CD14-positive monocyte (primary cell): Measurements from ENCODE around the gene RNF113B. TPM values are rescaled to one million over a fixed set of nuclear protein-coding genes. Genes with fewer than 3 reads are reported as not detected.

ENCODE experiments used
- DNase-seq, 3 donors: peaks; one replicate each; pipeline ENCODE4 v3.0.0-alpha.2; 2011 to 2022
- H2AFZ ChIP-seq: 2 replicates; pipeline ENCODE4 v1.6.0; 2012; ENCODE audit warnings: mild to moderate bottlenecking, low read depth, low read length, inconsistent platforms; ENCODE audit not compliant: insufficient read depth, poor library complexity, severe bottlenecking
- H3K27ac ChIP-seq, 2 donors: 1 replicate in 1 of 2; 2 replicates in 1 of 2; pipeline ENCODE4 v1.5.1; 2012 to 2013; ENCODE audit warnings: low read length in 2 of 2, control low read depth in 1 of 2, inconsistent platforms in 1 of 2, low read depth in 1 of 2, mild to moderate bottlenecking in 1 of 2
- H3K27me3 ChIP-seq, 2 donors: one replicate each; pipeline versions ENCODE4 v1.6.0 to v1.6.1; 2011 to 2013; ENCODE audit warnings: low read length in 2 of 2; ENCODE audit not compliant: control insufficient read depth in 2 of 2, insufficient read depth in 2 of 2
- H3K36me3 ChIP-seq, 2 donors: replicated peaks in 1 of 2; 1 replicate in 1 of 2; 2 replicates in 1 of 2; pipeline versions ENCODE4 v1.5.1 to v1.6.1; 2012 to 2013; ENCODE audit warnings: low read length in 2 of 2, control low read depth in 1 of 2, inconsistent platforms in 1 of 2, mild to moderate bottlenecking in 1 of 2; ENCODE audit not compliant: insufficient read depth in 2 of 2, control insufficient read depth in 1 of 2
- H3K4me1 ChIP-seq, 2 donors: 1 replicate in 1 of 2; 2 replicates in 1 of 2; pipeline versions ENCODE4 v1.5.1 to v1.6.1; 2012 to 2013; ENCODE audit warnings: low read length in 2 of 2, control low read depth in 1 of 2, inconsistent platforms in 1 of 2, mild to moderate bottlenecking in 1 of 2, moderate library complexity in 1 of 2; ENCODE audit not compliant: insufficient read depth in 2 of 2, control insufficient read depth in 1 of 2
- H3K4me2 ChIP-seq: replicated peaks from 2 replicates; pipeline ENCODE3; 2012; ENCODE audit warnings: low read length, moderate library complexity, mild to moderate bottlenecking; ENCODE audit not compliant: poor library complexity, severe bottlenecking; ENCODE audit errors: extremely low read depth
- H3K4me3 ChIP-seq, 3 experiments: fragments of 200-600 bp in 1 of 3; sonication (generic) in 1 of 3; replicated peaks in 1 of 3; 1 replicate in 2 of 3; 2 replicates in 1 of 3; pipeline ENCODE4 v1.5.1; 2011 to 2013; ENCODE audit warnings: low read length in 3 of 3, mild to moderate bottlenecking in 3 of 3, control low read depth in 2 of 3, low read depth in 2 of 3, inconsistent platforms in 1 of 3, moderate library complexity in 1 of 3
- H3K79me2 ChIP-seq: 2 replicates; pipeline ENCODE4 v1.6.0; 2012; ENCODE audit warnings: mild to moderate bottlenecking, control low read depth, inconsistent platforms, low read length, moderate library complexity; ENCODE audit not compliant: insufficient read depth
- H3K9ac ChIP-seq: 2 replicates; pipeline ENCODE4 v1.6.0; 2017; ENCODE audit warnings: low read length, mild to moderate bottlenecking; ENCODE audit not compliant: insufficient read depth, poor library complexity, severe bottlenecking
- H3K9me3 ChIP-seq, 2 donors: replicated peaks in 1 of 2; 1 replicate in 1 of 2; 2 replicates in 1 of 2; pipeline versions ENCODE4 v1.5.1 to v1.6.1; 2012 to 2013; ENCODE audit warnings: low read length in 2 of 2, control low read depth in 1 of 2; ENCODE audit not compliant: control insufficient read depth in 1 of 2, insufficient read depth in 1 of 2
- H4K20me1 ChIP-seq: 2 replicates; pipeline ENCODE4 v1.6.0; 2012; ENCODE audit warnings: mild to moderate bottlenecking, low read length, control low read depth, moderate library complexity; ENCODE audit not compliant: insufficient read depth
- H3K27ac Mint-ChIP-seq, 7 donors: one replicate each; pipeline ENCODE4 v1.8.0; 2020; ENCODE audit warnings: mild to moderate bottlenecking in 7 of 7, mixed read lengths in 7 of 7, moderate library complexity in 6 of 7, inconsistent platforms in 2 of 7
- H3K27me3 Mint-ChIP-seq, 3 donors: one replicate each; pipeline ENCODE4 v1.8.0; 2021 to 2022; ENCODE audit warnings: low read depth in 3 of 3, mild to moderate bottlenecking in 3 of 3, mixed read lengths in 3 of 3, moderate library complexity in 3 of 3, inconsistent platforms in 1 of 3
- H3K36me3 Mint-ChIP-seq, 2 donors: one replicate each; pipeline ENCODE4 v1.8.0; 2020; ENCODE audit warnings: mixed read lengths in 2 of 2, inconsistent platforms in 1 of 2, mild to moderate bottlenecking in 1 of 2
- H3K4me1 Mint-ChIP-seq: one replicate; pipeline ENCODE4 v1.8.0; 2020; ENCODE audit warnings: mild to moderate bottlenecking, mixed read lengths
- H3K4me3 Mint-ChIP-seq, 2 donors: one replicate each; pipeline ENCODE4 v1.8.0; 2020; ENCODE audit warnings: mild to moderate bottlenecking in 2 of 2, mixed read lengths in 2 of 2, moderate library complexity in 1 of 2
- H3K9me3 Mint-ChIP-seq, 7 donors: one replicate each; pipeline ENCODE4 v1.8.0; 2020 to 2022; ENCODE audit warnings: mixed read lengths in 7 of 7, mild to moderate bottlenecking in 6 of 7, moderate library complexity in 6 of 7, inconsistent platforms in 2 of 7
- CTCF ChIP-seq: fragments of 200-600 bp; IDR thresholded peaks from one replicate; pipeline ENCODE4 v1.8.0; 2022; ENCODE audit warnings: antibody characterized with exemption, mild to moderate bottlenecking
- WGBS: methylation state at CpG from one replicate; pipeline ENCODE4 v1.1.5; 2013; ENCODE audit warnings: missing lambda C conversion rate; ENCODE audit not compliant: insufficient coverage; 5-methylcytosine and 5-hydroxymethylcytosine counted together
- intact Hi-C, 2 donors: fragments of 100-400 bp; cut with micrococcal nuclease; formaldehyde crosslinking; loops; one replicate each; pipeline versions ENCODE4 v1.15.0 to v1.15.1; 2023
- polyA plus RNA-seq, 3 donors: library from polyadenylated mRNA; depleted of rRNA in 1 of 3; unstranded in 2 of 3; stranded (reverse) in 1 of 3; fragments of 300-500 nt in 2 of 3; fragments of >200 nt in 1 of 3; fragmentation: Illumina TruSeq in 2 of 3; gene quantifications; 1 replicate in 2 of 3; 2 replicates in 1 of 3; pipeline ENCODE4 v1.2.3, GENCODE V29; 2012 to 2021

The RNF113B gene
- polyA plus RNA-seq, 3 donors: not detected

GRCh38 chr13:98203646-98204326 is 26.7 kb upstream of the RNF113B start:
- no peaks in the 10 kb centered on the region for H3K27me3 ChIP-seq
- no peak for TF ChIP-seq CTCF
- H3K4me3 ChIP-seq: no peak overlapping the region
- peaks cover 8 to 28% (median 17%) of the 10 kb centered on the region in 7 donors for H3K9me3 Mint-ChIP-seq
- no peak overlapping the region for H3K27ac ChIP-seq
- no peak overlapping the region for H3K27ac Mint-ChIP-seq
- H3K36me3 ChIP-seq: no peaks in the 10 kb centered on the region
- no peaks in the 10 kb centered on the region for H3K4me1 Mint-ChIP-seq
- no peaks in the 10 kb centered on the region for H3K79me2 ChIP-seq
- no peaks in the 10 kb centered on the region for H4K20me1 ChIP-seq
- peaks cover 6 to 24% of the 10 kb centered on the region in 2 donors for H3K9me3 ChIP-seq
- H3K9ac ChIP-seq: no peak overlapping the region
- no peak for DNase-seq
- H2AFZ ChIP-seq: no peak overlapping the region
- H3K4me1 ChIP-seq: no peaks in the 10 kb centered on the region
- peaks cover 0 to 3% (median 2%) of the 10 kb centered on the region in 3 donors for H3K27me3 Mint-ChIP-seq
- no peak overlapping the region for H3K4me2 ChIP-seq
- intact Hi-C loops: no loop called here
- WGBS: 100% methylated on average over 1 of the region's 8 CpGs
- no peak overlapping the region for H3K4me3 Mint-ChIP-seq
- no peaks in the 10 kb centered on the region for H3K36me3 Mint-ChIP-seq

- WGBS: 90% methylated on average over 2 of the region's 6 CpGs
- Histone ChIP-seq H3K79me2 (no peaks in the 10 kb centered on the region), H4K20me1 (no peaks in the 10 kb centered on the region), H3K4me2 (no peak overlapping the region), H3K4me3 (no peak overlapping the region), H2AFZ (no peak overlapping the region), H3K9me3 (peaks cover 6 to 19% of the 10 kb centered on the region in 2 donors), H3K4me1 (no peaks in the 10 kb centered on the region), H3K27ac (no peak overlapping the region), H3K27me3 (no peaks in the 10 kb centered on the region), H3K9ac (no peak overlapping the region), H3K36me3 (no peaks in the 10 kb centered on the region)
- H3K4me1 Mint-ChIP-seq: no peaks in the 10 kb centered on the region
- intact Hi-C loops: no loop called here
- TF ChIP-seq CTCF: no peak
- no peak overlapping the region for H3K4me3 Mint-ChIP-seq
- no peak overlapping the region for H3K27ac Mint-ChIP-seq
- peaks cover 3 to 22% (median 14%) of the 10 kb centered on the region in 7 donors for H3K9me3 Mint-ChIP-seq
- no peaks in the 10 kb centered on the region for H3K36me3 Mint-ChIP-seq
- DNase-seq: no peak
- H3K27me3 Mint-ChIP-seq: peaks cover 0 to 5% (median 3%) of the 10 kb centered on the region in 3 donors
Observed at GRCh38 chr13:98201984-98202383, 24.9 kb upstream of the RNF113B start.
